GM12878 (cell line): ENCODE measurements around the gene ARFGAP3. TPM values are rescaled to one million over a fixed set of nuclear protein-coding genes. Genes with fewer than 3 reads are reported as not detected.

Experiments used
- ATAC-seq: fragments of 200-7000 bp; cut with Tn5 transposase; 3 replicates; pipeline ENCODE4 v1.9.1; 2020; ENCODE audit warnings: mild to moderate bottlenecking, moderate library complexity
- BruUV-seq: library from RNA; stranded (reverse); fragments of 400-500 nt; replicated peaks from 2 replicates; lab custom pipeline; 2021; lab: Mats Ljungman, UMichigan
- CTCF ChIA-PET: fragments of 300-600 bp; sonication (Branson Sonifier 250); formaldehyde crosslinking; extraction: SDS; loops from one replicate; lab custom pipeline; 2021; ENCODE audit warnings: inconsistent platforms; lab: Yijun Ruan, JAX
- POLR2A ChIA-PET: fragments of 350-600 bp; formaldehyde crosslinking; extraction: SDS; loops from one replicate; lab custom pipeline; 2021; ENCODE audit warnings: inconsistent platforms; lab: Charles Lee
- RAD21 ChIA-PET: fragments of 300-600 bp; sonication (Branson Sonifier 250); formaldehyde crosslinking; loops from one replicate; lab custom pipeline; 2023; ENCODE audit warnings: antibody characterized with exemption; ENCODE audit not compliant: unreplicated experiment; lab: Charles Lee
- SMC1A ChIA-PET: fragments of 300-600 bp; sonication (Branson Sonifier 250); formaldehyde crosslinking; loops from one replicate; lab custom pipeline; 2023; ENCODE audit not compliant: unreplicated experiment, uncharacterized antibody; lab: Charles Lee
- DNase-seq: peaks from one replicate; pipeline ENCODE4 v3.0.0-alpha.2; 2011; ENCODE audit warnings: low read depth, low spot score
- FAIRE-seq: peaks from 3 replicates; lab custom pipeline; 2011; peaks lifted over from hg19 to GRCh38; lab: Jason Lieb, UNC
- H2AFZ ChIP-seq: 2 replicates; pipeline ENCODE4 v1.6.0; 2011; ENCODE audit warnings: low read depth, low read length, control low read depth; ENCODE audit not compliant: control insufficient read depth
- H3K27ac ChIP-seq: 2 replicates; pipeline ENCODE4 v1.5.1; 2011; ENCODE audit warnings: control low read depth; ENCODE audit not compliant: control insufficient read depth, insufficient read depth
- H3K27me3 ChIP-seq, 2 experiments: replicated peaks in 1 of 2; 2 replicates each; pipeline versions ENCODE4 v1.6.0 to v1.6.1; 2011; ENCODE audit warnings: low read length in 1 of 2; ENCODE audit not compliant: control insufficient read depth in 2 of 2, insufficient read depth in 2 of 2
- H3K36me3 ChIP-seq, 2 experiments: 2 replicates each; pipeline ENCODE4 v1.5.1; 2011; ENCODE audit warnings: low read length in 1 of 2; ENCODE audit not compliant: control insufficient read depth in 2 of 2, insufficient read depth in 2 of 2
- H3K4me1 ChIP-seq: 2 replicates; pipeline ENCODE4 v1.6.1; 2011; ENCODE audit warnings: mild to moderate bottlenecking, low read length, moderate library complexity, mixed read lengths; ENCODE audit not compliant: control insufficient read depth, insufficient read depth
- H3K4me2 ChIP-seq: 2 replicates; pipeline ENCODE4 v1.6.0; 2011; ENCODE audit warnings: control low read depth; ENCODE audit not compliant: control insufficient read depth, insufficient read depth
- H3K4me3 ChIP-seq: fragments of 200-600 bp; sonication (generic); 2 replicates; pipeline ENCODE4 v1.5.1; 2016
- H3K79me2 ChIP-seq: 2 replicates; pipeline ENCODE4 v1.6.0; 2011; ENCODE audit warnings: low read length; ENCODE audit not compliant: control insufficient read depth, insufficient read depth
- H3K9ac ChIP-seq: 2 replicates; pipeline ENCODE4 v1.8.0; 2011; ENCODE audit warnings: low read length, control low read depth, mixed read lengths; ENCODE audit not compliant: control insufficient read depth, insufficient read depth
- H3K9me3 ChIP-seq: replicated peaks from 3 replicates; pipeline ENCODE4 v1.5.1; 2011; ENCODE audit warnings: mild to moderate bottlenecking, low read length; ENCODE audit not compliant: control insufficient read depth, insufficient read depth
- H4K20me1 ChIP-seq: 2 replicates; pipeline ENCODE4 v1.6.0; 2011; ENCODE audit not compliant: control insufficient read depth, insufficient read depth
- BCL11A ChIP-seq: IDR thresholded peaks from 2 replicates; pipeline ENCODE4 v1.6.1; 2011; ENCODE audit warnings: low read depth, low read length
- DPF2 ChIP-seq: fragments of 450-650 bp; IDR thresholded peaks from 2 replicates; pipeline ENCODE4 v1.6.1; 2017; ENCODE audit warnings: mild to moderate bottlenecking
- IKZF2 ChIP-seq, 2 experiments: fragments of 450-650 bp; IDR thresholded peaks; 2 replicates each; pipeline ENCODE4 v1.6.1; 2017; ENCODE audit warnings: mild to moderate bottlenecking in 2 of 2, moderate library complexity in 2 of 2
- JUNB ChIP-seq: IDR thresholded peaks from 2 replicates; pipeline ENCODE4 v1.6.1; 2016; ENCODE audit warnings: antibody characterized with exemption, mild to moderate bottlenecking
- MTA2 ChIP-seq: fragments of 450-650 bp; IDR thresholded peaks from 2 replicates; pipeline ENCODE4 v1.6.1; 2016; ENCODE audit warnings: low read depth, mild to moderate bottlenecking, moderate library complexity
- NFIC ChIP-seq: IDR thresholded peaks from 2 replicates; pipeline ENCODE4 v1.6.1; 2012; ENCODE audit warnings: low read depth, mild to moderate bottlenecking, inconsistent platforms, low read length, moderate library complexity
- RAD21 ChIP-seq: IDR thresholded peaks from 2 replicates; pipeline ENCODE4 v1.6.1; 2011; ENCODE audit warnings: mild to moderate bottlenecking, low read depth, low read length, moderate library complexity; ENCODE audit not compliant: insufficient read depth
- SIX5 ChIP-seq: IDR thresholded peaks from 2 replicates; pipeline ENCODE4 v1.6.1; 2011; ENCODE audit warnings: mild to moderate bottlenecking, low read depth, low read length, moderate library complexity; ENCODE audit not compliant: severe bottlenecking
- SPI1 ChIP-seq: IDR thresholded peaks from 2 replicates; pipeline ENCODE4 v1.6.1; 2011; ENCODE audit warnings: low read depth, mild to moderate bottlenecking, low read length, moderate library complexity, borderline replicate concordance; ENCODE audit not compliant: insufficient read depth
- YBX1 ChIP-seq: fragments of 450-650 bp; IDR thresholded peaks from 2 replicates; pipeline ENCODE4 v1.6.1; 2016; ENCODE audit warnings: antibody characterized with exemption
- ZNF24 ChIP-seq: fragments of 450-650 bp; IDR thresholded peaks from 2 replicates; pipeline ENCODE4 v1.6.1; 2017; ENCODE audit warnings: antibody characterized with exemption, mild to moderate bottlenecking
- in situ Hi-C: fragments of 300-500 bp; cut with MboI; formaldehyde crosslinking; loops from 9 replicates; pipeline ENCODE4 v1.14.3; 2018; ENCODE audit warnings: mixed read lengths
- intact Hi-C: fragments of 100-400 bp; cut with micrococcal nuclease; formaldehyde crosslinking; loops from one replicate; pipeline ENCODE4 v1.14.2; 2022; ENCODE audit not compliant: unreplicated experiment
- polyA plus RNA-seq, 11 experiments: library from polyadenylated mRNA; depleted of rRNA in 4 of 11; unstranded in 6 of 11; stranded (reverse) in 5 of 11; fragments of >200 nt; fragmentation: Nextera tagmentation in 4 of 11; fragmentation: Illumina TruSeq in 1 of 11; extraction: Ambion mirVana in 4 of 11; extraction: Trizol in 1 of 11; gene quantifications; 1 replicate in 1 of 11; 2 replicates in 10 of 11; pipeline versions ENCODE4 v1.2.1 to v1.2.3, GENCODE V29; 2011 to 2016; ENCODE audit warnings: inconsistent platforms in 2 of 11, missing spikeins in 2 of 11, low read depth in 1 of 11
- total RNA-seq, 4 experiments: library from RNA; depleted of rRNA in 3 of 4; stranded (reverse); fragments of >200 nt in 3 of 4; fragmentation: Illumina TruSeq in 1 of 4; extraction: Trizol in 1 of 4; gene quantifications; 2 replicates each; pipeline versions ENCODE4 v1.2.1 to v1.2.3, GENCODE V29; 2013 to 2021
- TF ChIP-seq, protein P1 (sequence below): IDR thresholded peaks from 2 replicates; pipeline ENCODE4 v1.6.1; 2011; ENCODE audit warnings: borderline replicate concordance, low read depth, mild to moderate bottlenecking, moderate library complexity, low read length; ENCODE audit not compliant: insufficient read depth, poor library complexity, severe bottlenecking

Gene ARFGAP3
- total and polyA plus RNA-seq, 10 of the 15 experiments (the other 5 are each of a cell fraction or from before 2014, with no cell fraction given) = 29.7 to 50.8 (median 39.5) TPM

DNA sequence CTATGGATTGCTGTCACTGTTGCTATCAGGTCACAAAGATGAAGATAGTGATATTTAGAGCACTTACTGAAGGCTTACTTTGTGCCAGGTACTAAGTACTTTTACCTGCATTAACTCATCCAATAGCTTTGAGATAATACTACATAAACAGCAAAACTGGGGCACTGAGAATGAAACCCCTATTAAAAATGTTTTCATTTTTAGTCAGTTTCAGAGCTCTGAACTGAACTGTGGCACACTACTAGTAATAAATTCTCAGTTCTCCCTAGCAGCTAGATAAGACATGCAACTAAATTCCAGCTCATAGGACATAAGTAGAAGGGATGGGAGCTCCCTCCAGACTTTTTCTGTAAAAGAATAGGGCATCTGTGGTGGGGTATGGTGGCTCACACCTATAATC lies 24.0 kb downstream of the ARFGAP3 start:
- 0 out of 2 replicates have a peak, but pooled peaks have one; percentile 33 for TF ChIP-seq SPI1
- TF ChIP-seq, protein P1, sequence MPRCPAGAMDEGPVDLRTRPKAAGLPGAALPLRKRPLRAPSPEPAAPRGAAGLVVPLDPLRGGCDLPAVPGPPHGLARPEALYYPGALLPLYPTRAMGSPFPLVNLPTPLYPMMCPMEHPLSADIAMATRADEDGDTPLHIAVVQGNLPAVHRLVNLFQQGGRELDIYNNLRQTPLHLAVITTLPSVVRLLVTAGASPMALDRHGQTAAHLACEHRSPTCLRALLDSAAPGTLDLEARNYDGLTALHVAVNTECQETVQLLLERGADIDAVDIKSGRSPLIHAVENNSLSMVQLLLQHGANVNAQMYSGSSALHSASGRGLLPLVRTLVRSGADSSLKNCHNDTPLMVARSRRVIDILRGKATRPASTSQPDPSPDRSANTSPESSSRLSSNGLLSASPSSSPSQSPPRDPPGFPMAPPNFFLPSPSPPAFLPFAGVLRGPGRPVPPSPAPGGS = no peak
- no peak for TF ChIP-seq SIX5
- TF ChIP-seq DPF2 = 0 out of 2 replicates have a peak, but pooled peaks have one; percentile 42
- TF ChIP-seq MTA2 = peak; percentile 56; the same call in 1 of the 2 replicates
- no peak for TF ChIP-seq YBX1
- TF ChIP-seq RAD21 = no peak
- peak; percentile 35; the same call in 1 of the 2 replicates for TF ChIP-seq NFIC
- 0 out of 2 replicates have a peak, but pooled peaks have one; percentile 27 for TF ChIP-seq BCL11A
- peak; percentile 92 for TF ChIP-seq ZNF24
- peak; percentile 77 for TF ChIP-seq JUNB
- TF ChIP-seq IKZF2 (IDR thresholded peaks at IDR 0.05) = peak in 1 of 2 experiments; percentile 18; a peak in 1 of 4 replicates
- TF ChIP-seq, all 136 proteins: peak for 8
- H3K79me2 ChIP-seq = no peaks in the 10 kb centered on the region
- peaks cover 27% of the 10 kb centered on the region for H3K4me1 ChIP-seq
- FAIRE-seq = peak; percentile 18
- peak; percentile 33 for DNase-seq
- peak overlapping the region; percentile 11; the same call in 1 of the 2 replicates for H3K4me2 ChIP-seq
- ChIA-PET CTCF (interaction anchor here (0.6 to 3.6 kb wide), 10 partner anchors 10 to 376 kb away, joined by 3 to 21 read pairs (median 5); no protein-coding TSS in a partner anchor), RAD21 (interaction anchor here (1.1 to 2.8 kb wide), 3 partner anchors 23 to 34 kb away, joined by 5 to 10 read pairs (median 6); no protein-coding TSS in a partner anchor), POLR2A (interaction anchor here (2.5 kb wide), 1 partner anchor 23 kb away, joined by 10 read pairs; the partner anchor contains the start of gene ARFGAP3), SMC1A (interaction anchor here (0.7 to 3.8 kb wide), 8 partner anchors 10 to 115 kb away, joined by 3 to 21 read pairs (median 4); no protein-coding TSS in a partner anchor)
- no peak overlapping the region for H3K4me3 ChIP-seq
- H4K20me1 ChIP-seq = no peaks in the 10 kb centered on the region
- no peaks in the 10 kb centered on the region; the same call in 2 of the 3 replicates for H3K9me3 ChIP-seq
- BruUV-seq = no TSS peak
- H2AFZ ChIP-seq = no peak overlapping the region
- no peak overlapping the region for H3K9ac ChIP-seq
- peak; percentile 85 for ATAC-seq
- peak overlapping the region; percentile 77 for H3K27ac ChIP-seq
- peaks cover 6 to 25% of the 10 kb centered on the region in 2 experiments for H3K36me3 ChIP-seq
- intact Hi-C loops = no loop called here
- in situ Hi-C loops = no loop called here
- H3K27me3 ChIP-seq = no peaks in the 10 kb centered on the region
